HG03045 (cell line): ENCODE measurements around the gene RGR.
"Not testable (repeated sequence)": the region's sequence is repeated elsewhere in the genome, so short reads cannot be mapped to it uniquely, and the experiment has no call there.

ENCODE experiments used
- ATAC-seq: cut with Tn5 transposase; IDR thresholded peaks from one replicate; pipeline ENCODE4 v1.9.1; 2021; ENCODE audit warnings: mild to moderate bottlenecking, moderate library complexity; ENCODE audit not compliant: unreplicated experiment

The RGR gene

DNA sequence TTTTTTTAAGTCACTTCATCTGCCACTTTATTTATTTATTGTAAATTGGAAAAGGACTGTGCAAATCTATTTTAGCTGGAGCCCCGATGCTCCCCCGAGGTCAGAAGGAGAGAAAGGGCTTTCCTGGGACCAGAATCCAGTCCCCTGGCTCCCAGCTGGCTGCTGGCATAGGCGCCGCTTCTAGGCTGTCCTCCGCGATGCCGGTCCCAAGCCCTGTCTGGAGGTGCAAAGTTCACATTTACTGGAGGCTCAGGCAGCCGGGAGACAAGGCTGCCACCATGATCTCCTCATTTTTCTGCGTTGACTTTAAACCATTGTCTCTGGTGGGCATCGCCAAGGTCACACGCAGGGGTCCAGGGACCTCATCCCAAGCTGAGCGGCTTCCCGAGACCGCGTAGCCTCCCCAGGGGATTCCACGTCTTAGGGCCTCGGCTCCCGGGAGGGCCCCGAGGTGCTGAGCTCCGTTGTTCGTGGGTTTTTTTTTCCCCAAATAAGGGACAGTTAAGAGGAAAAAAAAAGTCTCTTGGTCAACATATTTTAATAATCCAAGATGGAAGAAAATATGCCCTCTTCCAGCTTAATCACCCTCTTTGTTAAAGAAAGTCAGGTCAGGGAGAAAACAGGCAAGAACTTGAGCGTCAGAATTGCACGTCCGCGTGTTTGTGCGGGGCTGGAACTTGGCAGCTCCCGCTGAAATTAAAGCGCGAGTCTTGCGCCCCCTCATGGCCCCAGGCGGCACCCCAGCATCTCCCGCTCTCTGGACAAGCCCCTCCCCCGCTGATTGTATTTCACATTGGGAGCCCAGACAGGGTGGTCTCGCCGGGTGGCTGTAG, 11.9 kb downstream of the RGR start:
- no peak for ATAC-seq

GRCh38 chr10:84257343-84258020, 12.6 kb downstream of the RGR start:
- ATAC-seq: no peak

DNA sequence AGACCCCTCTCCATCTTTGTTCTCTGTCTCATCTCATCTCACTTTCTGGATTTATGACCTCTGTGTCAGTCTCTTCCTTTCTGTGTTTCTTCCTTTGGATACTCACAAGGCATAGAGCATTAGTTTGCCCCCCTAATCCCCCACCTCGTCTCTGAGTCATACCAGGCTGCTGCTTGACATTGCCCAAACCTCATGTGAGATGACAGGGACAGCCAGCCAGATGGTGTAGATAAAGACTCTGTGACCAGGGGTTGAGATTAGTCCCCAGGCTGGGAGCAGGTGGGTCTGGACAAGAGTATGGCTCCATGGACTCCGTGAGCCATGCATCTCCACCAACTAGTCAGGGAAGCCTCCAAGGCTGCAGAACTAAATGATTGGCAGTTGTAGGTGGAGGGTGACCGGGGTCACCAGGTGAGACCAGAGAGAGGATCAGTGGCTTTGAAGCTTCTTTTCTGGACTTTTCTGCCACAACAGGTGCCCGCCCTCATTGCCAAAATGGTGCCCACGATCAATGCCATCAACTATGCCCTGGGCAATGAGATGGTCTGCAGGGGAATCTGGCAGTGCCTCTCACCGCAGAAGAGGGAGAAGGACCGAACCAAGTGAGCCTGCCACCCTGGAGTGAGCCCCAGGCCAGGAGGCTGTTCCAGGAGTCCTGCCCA, 13.3 kb downstream of the RGR start:
- ATAC-seq: no peak

DNA sequence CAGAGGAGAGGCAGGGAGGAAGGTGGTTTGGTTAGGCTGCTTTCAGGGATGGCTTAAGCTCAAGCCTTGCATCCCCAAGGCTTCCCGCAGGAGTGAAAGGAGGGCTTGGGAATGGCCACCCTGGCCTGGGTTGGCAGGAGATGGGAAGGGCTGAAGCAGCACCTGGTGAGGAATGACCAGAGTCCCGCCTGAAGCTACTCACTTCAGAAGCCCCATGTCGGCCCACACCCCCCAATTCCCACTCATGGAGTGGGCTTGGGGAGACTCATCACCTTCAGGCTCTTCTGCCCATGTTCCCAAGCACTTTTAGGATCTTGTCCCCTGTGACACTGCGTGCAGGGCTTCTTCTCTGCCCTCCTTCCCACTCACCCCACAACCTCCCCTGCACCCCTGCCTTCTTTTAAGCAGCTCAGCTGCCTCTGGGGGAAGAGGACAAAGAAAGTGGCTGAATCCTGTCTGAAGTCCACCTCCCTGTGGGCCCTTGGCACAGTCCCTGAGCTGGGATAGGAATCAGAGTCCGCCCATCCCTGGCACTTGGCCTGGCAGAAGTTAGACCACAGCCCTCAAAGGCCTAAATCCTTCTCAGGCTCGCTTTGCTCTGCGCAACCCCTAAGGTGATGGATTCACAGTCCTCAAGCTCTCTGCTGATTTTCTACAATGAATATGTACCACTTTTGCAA, 16.5 kb downstream of the RGR start:
- ATAC-seq: no peak

GRCh38 chr10:84262190-84262956, 17.5 kb downstream of the RGR start:
- ATAC-seq: no peak

DNA sequence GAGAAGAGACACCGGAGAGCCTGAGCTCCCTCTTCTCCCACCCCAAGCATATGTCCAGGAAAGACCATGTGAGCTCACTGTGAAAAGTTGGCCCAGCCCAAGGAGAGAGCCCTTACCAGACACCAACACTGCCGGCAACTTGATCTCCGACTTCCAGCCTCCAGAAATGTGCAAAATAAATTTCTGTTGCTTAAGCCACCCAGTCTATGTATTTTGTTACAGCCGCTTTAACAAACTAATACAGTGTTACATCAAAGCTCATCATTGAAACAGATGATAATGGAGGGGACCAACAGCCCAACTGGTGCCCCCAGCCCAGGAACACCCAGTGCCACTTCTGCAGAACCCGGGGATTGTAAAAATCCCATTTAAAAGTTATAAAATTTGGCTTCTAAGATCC, 18.9 kb downstream of the RGR start:
- no peak for ATAC-seq

GRCh38 chr10:84264611-84265141, 19.8 kb downstream of the RGR start:
- peak; percentile 87 for ATAC-seq

DNA sequence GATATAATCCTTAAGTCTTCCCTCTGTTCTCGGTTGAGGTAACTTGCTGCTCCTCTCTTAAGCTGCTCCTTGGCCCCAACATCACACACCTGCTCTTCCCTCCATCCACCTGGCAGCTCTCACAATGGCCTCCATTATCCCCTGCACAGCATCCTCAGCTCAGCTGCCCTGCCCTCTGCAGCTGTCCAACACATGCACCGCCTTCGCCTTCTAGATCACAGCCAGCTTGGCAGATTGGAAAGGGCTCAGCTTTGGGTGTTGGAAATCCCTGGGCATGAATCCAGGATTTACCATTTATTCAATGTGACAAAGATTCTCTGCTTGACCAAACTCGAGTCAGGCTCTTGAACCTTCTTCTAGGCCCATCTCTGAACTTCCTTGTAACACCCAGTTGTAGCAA, 20.6 kb downstream of the RGR start:
- no peak for ATAC-seq

- no peak for ATAC-seq
These were observed 22.8 kb downstream of the RGR start for GRCh38 chr10:84267503-84268126.

GRCh38 chr10:84269162-84269561, 24.3 kb downstream of the RGR start:
- no peak for ATAC-seq

- ATAC-seq: no peak
These were observed 24.9 kb downstream of the RGR start for GRCh38 chr10:84269773-84270172.

- ATAC-seq: no peak
These were observed 25.9 kb downstream of the RGR start for GRCh38 chr10:84270708-84271107.

DNA sequence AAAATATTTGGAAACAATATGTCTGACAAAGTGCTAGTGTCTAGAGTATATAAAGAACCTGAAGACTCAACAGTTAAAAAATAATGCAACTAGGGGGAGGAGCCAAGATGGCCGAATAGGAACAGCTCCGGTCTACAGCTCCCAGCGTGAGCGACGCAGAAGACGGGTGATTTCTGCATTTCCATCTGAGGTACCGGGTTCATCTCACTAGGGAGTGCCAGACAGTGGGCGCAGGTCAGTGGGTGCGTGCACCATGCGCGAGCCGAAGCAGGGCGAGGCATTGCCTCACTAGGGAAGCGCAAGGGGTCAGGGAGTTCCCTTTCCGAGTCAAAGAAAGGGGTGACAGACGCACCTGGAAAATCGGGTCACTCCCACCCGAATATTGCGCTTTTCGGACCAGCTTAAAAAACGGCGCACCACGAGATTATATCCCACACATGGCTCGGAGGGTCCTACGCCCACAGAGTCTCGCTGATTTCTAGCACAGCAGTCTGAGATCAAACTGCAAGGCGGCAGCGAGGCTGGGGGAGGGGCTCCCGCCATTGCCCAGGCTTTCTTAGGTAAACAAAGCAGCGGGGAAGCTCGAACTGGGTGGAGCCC, 35.1 kb downstream of the RGR start:
- not testable (repeated sequence) for ATAC-seq

- no peak for ATAC-seq
These were observed 41.8 kb downstream of the RGR start for GRCh38 chr10:84286695-84287094.

DNA sequence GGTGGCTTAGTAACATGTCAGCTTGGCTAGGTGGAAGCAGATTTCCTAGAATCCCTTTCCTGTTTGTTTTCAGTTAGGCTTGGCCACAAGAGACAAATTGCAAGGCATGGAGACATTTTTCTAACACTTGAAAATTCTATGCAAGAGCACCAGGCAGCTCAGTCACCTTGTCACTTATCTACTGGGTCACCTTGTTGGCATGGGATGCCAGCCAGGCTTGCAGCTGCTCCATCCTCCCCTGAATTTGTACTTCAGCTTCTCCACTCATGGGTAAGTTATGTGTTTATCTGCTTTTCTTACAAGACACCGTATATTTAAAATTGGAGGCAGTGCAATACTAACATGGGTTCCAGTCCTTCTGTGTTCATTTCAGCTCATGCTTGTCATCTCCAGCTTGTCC, 43.3 kb downstream of the RGR start:
- ATAC-seq: no peak

DNA sequence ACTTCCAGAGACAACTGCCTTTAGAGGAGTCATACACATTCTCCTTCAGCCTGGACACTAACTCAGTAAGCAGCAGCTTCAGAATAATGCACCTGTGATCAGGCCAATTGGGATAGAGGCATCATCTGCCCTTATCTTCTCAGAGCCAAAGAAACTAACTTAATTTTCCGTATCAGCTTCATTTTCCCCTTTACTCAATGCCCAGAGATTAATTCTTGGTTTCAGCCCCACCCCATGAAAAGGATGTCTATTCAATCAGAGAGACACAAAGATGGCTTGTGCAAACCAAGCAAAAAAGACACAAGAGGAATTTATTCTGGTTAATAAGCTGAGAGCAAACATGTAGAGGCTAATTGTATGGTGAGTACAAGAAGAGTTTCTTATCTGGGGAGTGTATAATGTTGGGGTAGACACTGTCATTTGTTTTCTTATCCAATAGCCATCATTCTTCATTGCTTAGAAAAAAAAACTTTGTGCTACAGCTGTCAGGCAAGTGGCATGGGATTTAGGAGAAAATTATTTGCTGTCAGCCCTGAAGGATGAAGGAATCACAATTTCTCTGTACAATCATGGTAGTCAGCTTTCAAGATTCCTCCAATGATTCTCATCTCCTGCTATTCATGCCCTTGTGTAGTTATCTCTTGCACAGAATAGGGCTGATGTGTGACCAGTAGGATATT, 44.8 kb downstream of the RGR start:
- ATAC-seq: no peak

DNA sequence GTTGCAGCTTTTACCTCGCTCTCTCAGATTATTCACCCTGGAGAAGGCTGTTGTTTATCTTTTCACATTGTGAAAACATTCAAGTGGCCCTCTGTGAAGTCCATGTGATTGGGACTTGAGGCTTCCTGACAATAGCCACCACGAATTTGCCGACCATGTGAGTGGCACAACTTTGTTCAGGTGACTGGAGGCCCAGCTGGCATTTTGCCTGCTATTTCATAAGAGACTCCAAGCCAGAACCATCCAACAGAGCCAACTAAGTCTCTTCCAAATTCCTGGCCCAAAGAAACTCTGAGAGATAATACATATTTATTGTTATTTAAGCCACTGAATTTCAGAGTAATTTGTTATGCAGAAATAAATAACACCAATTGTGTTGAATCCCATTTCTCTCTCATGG, 45.4 kb downstream of the RGR start:
- ATAC-seq: no peak

- no peak for ATAC-seq
These were observed 46.5 kb downstream of the RGR start for GRCh38 chr10:84291384-84291783.

GRCh38 chr10:84292502-84292901, 47.6 kb downstream of the RGR start:
- ATAC-seq: peak; percentile 60
